HFF-Myc (cell line): ENCODE measurements around the gene CD2BP2.

Source experiments
- DNase-seq: peaks from one replicate; pipeline ENCODE4 v3.0.0-alpha.2; 2011; ENCODE audit warnings: low read depth; ENCODE audit errors: extremely low read depth
- H3K4me3 ChIP-seq: replicated peaks from 2 replicates; pipeline ENCODE4 v1.5.1; 2011; ENCODE audit warnings: low read depth, mild to moderate bottlenecking, control low read depth, low read length
- CTCF ChIP-seq: IDR thresholded peaks from 2 replicates; pipeline ENCODE4 v1.5.1; 2012; ENCODE audit warnings: mild to moderate bottlenecking, low read depth, low read length, control low read depth; ENCODE audit errors: missing control alignments

Gene CD2BP2

GRCh38 chr16:30382111-30382881 lies 27.2 kb upstream of the CD2BP2 start, which contains the start of gene SEPTIN1:
SEPTIN1 (minus strand) TSS chr16:30382561; CDS start chr16:30382542, 19 bp downstream.
- no peak within 1 kb of the TSS for H3K4me3 ChIP-seq
- no peak for TF ChIP-seq CTCF
- no peak for DNase-seq

- no peak for TF ChIP-seq CTCF
- no peak overlapping the region for H3K4me3 ChIP-seq
- no peak for DNase-seq
These were observed 26.4 kb upstream of the CD2BP2 start for GRCh38 chr16:30381291-30382041.

- no peak for TF ChIP-seq CTCF
- no peak overlapping the region for H3K4me3 ChIP-seq
- DNase-seq, result no peak
These were observed 25.7 kb upstream of the CD2BP2 start for GRCh38 chr16:30380803-30381208.

- H3K4me3 ChIP-seq, result no peak overlapping the region
- DNase-seq, result no peak
- no peak for TF ChIP-seq CTCF
These were observed 25.1 kb upstream of the CD2BP2 start for GRCh38 chr16:30380072-30380802.

GRCh38 chr16:30379158-30379783 lies 24.2 kb upstream of the CD2BP2 start:
- H3K4me3 ChIP-seq, result peak overlapping the region; percentile 71
- TF ChIP-seq CTCF, result no peak
- no peak for DNase-seq
